Transverse colon (tissue), 4 donors: ENCODE results near the gene IFI35. TPM values are rescaled to one million over a fixed set of nuclear protein-coding genes. Genes with fewer than 3 reads are reported as not detected.
A peak's percentile ranks its signal among the peaks of the same experiment; 100 is the strongest.

Source experiments
- DNase-seq: peaks from one replicate; pipeline ENCODE4 v3.0.0-alpha.2; 2019
- H3K27ac ChIP-seq, 4 donors: fragments of 200-600 bp; sonication (generic); 2 replicates each; pipeline ENCODE4 v1.5.1; 2016 to 2018; ENCODE audit warnings: inconsistent platforms in 4 of 4
- H3K27me3 ChIP-seq: fragments of 200-600 bp; sonication (generic); 2 replicates; pipeline ENCODE4 v1.5.1; 2017; ENCODE audit warnings: inconsistent platforms
- H3K36me3 ChIP-seq, 4 donors: fragments of 200-600 bp; sonication (generic); 2 replicates each; pipeline ENCODE4 v1.5.1; 2017 to 2019; ENCODE audit warnings: inconsistent platforms in 4 of 4
- H3K4me1 ChIP-seq, 4 donors: fragments of 200-600 bp; sonication (generic); 2 replicates each; pipeline ENCODE4 v1.5.1; 2017 to 2020; ENCODE audit warnings: inconsistent platforms in 4 of 4
- H3K4me3 ChIP-seq, 4 donors: fragments of 200-600 bp; sonication (generic); 1 replicate in 1 of 4; 2 replicates in 3 of 4; pipeline versions ENCODE4 v1.5.1 to v1.6.1; 2017 to 2019; ENCODE audit warnings: inconsistent platforms in 4 of 4
- H3K9me3 ChIP-seq, 2 donors: fragments of 200-600 bp; sonication (generic); 2 replicates each; pipeline ENCODE4 v1.5.1; 2017 to 2019; ENCODE audit warnings: inconsistent platforms in 2 of 2
- EP300 ChIP-seq: sonication (generic); formaldehyde crosslinking; IDR thresholded peaks from one replicate; pipeline ENCODE4 v1.6.1; 2017; ENCODE audit warnings: antibody characterized with exemption, low read depth
- POLR2A ChIP-seq: fragments of 450-650 bp; IDR thresholded peaks from one replicate; pipeline ENCODE4 v1.6.1; 2016; ENCODE audit warnings: antibody characterized with exemption, mild to moderate bottlenecking, moderate library complexity
- POLR2AphosphoS5 ChIP-seq, 3 donors: sonication (generic); formaldehyde crosslinking; IDR thresholded peaks; one replicate each; pipeline ENCODE4 v1.6.1; 2016; ENCODE audit warnings: antibody characterized with exemption in 3 of 3
- WGBS, 2 donors: methylation state at CpG; one replicate each; pipeline ENCODE4 v1.1.5; 2018; ENCODE audit warnings: low coverage in 1 of 2; 5-methylcytosine and 5-hydroxymethylcytosine counted together
- in situ Hi-C, 4 donors: fragments of 200-750 bp; cut with MboI; loops; one replicate each; pipeline versions ENCODE4 v1.15.0 to v1.15.1; 2017; ENCODE audit warnings: low sequenced_read_pairs in 3 of 4, low pct_ligation_motif_present in 1 of 4, low pct_unique_long_range_greater_than_20kb in 1 of 4
- intact Hi-C: fragments of 100-400 bp; cut with DNase I; formaldehyde crosslinking; loops from one replicate; pipeline ENCODE4 v1.15.1; 2023; ENCODE audit warnings: low total_unique reads
- total RNA-seq, 4 donors: library from RNA; depleted of rRNA; stranded (reverse); fragments of >200 nt; gene quantifications; one replicate each; pipeline ENCODE4 v1.1.0, GENCODE V29; 2016
- TF ChIP-seq, protein P1 (sequence below), 5 experiments: fragments of 200-600 bp in 3 of 5; fragments of 450-650 bp in 2 of 5; sonication (generic) in 3 of 5; IDR thresholded peaks; 1 replicate in 2 of 5; 2 replicates in 3 of 5; pipeline ENCODE4 v1.5.1; 2016 to 2017; ENCODE audit warnings: antibody characterized with exemption in 5 of 5, inconsistent platforms in 3 of 5, mild to moderate bottlenecking in 2 of 5, moderate library complexity in 1 of 5

IFI35 gene
- total RNA-seq, 4 donors from 2014 or later, result 11.5 to 81.1 (median 47.2) TPM

DNA sequence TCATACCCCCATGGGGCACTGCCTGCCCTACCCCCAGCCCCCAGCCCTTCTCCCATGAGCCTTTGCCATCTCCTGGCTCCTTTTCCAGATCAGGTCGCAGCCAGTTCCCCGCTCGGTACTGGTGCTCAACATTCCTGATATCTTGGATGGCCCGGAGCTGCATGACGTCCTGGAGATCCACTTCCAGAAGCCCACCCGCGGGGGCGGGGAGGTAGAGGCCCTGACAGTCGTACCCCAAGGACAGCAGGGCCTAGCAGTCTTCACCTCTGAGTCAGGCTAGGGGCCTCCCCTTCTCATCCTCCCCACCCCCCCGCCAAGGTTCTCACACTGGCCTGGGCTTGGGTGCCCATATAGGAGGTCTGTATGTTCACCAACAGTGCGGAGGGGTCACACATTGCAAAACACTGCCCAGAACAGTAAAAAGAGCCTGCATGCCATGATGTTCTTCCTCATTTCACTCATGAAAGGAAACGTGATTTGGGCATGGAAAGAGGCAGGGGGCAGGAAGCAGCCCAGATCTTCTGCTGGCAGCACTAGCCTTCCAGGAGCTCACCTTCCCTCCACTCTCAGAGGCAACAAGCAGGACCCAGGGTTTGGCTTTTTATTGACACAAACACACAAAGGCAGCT lies 7.5 kb downstream of the IFI35 start:
- intact Hi-C loops (loop anchor here (10.0 kb wide), 1 partner anchor 301 kb away; no protein-coding TSS in a partner anchor), in situ Hi-C loops (loop anchor here in 1 of 4 donors (25.0 kb wide), 1 partner anchor 323 kb away; no protein-coding TSS in a partner anchor)
- H3K27ac ChIP-seq, result peak overlapping the region in 3 of 4 donors; percentile 15 to 60 (median 52)
- peaks cover 6 to 46% (median 24%) of the 10 kb centered on the region in 4 donors for H3K4me1 ChIP-seq
- no peaks in the 10 kb centered on the region for H3K27me3 ChIP-seq
- 67 to 81% methylated on average over 1 to 11 of the region's 12 CpGs for WGBS, 2 donors
- H3K36me3 ChIP-seq, result no peaks in the 10 kb centered on the region
- no peak for DNase-seq
- H3K9me3 ChIP-seq, result no peaks in the 10 kb centered on the region
- no peak overlapping the region for H3K4me3 ChIP-seq
- TF ChIP-seq POLR2A (no peak), EP300 (no peak), POLR2AphosphoS5 (IDR thresholded peaks at IDR 0.05) (no peak)
- TF ChIP-seq, protein P1, sequence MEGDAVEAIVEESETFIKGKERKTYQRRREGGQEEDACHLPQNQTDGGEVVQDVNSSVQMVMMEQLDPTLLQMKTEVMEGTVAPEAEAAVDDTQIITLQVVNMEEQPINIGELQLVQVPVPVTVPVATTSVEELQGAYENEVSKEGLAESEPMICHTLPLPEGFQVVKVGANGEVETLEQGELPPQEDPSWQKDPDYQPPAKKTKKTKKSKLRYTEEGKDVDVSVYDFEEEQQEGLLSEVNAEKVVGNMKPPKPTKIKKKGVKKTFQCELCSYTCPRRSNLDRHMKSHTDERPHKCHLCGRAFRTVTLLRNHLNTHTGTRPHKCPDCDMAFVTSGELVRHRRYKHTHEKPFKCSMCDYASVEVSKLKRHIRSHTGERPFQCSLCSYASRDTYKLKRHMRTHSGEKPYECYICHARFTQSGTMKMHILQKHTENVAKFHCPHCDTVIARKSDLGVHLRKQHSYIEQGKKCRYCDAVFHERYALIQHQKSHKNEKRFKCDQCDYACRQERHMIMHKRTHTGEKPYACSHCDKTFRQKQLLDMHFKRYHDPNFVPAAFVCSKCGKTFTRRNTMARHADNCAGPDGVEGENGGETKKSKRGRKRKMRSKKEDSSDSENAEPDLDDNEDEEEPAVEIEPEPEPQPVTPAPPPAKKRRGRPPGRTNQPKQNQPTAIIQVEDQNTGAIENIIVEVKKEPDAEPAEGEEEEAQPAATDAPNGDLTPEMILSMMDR (IDR thresholded peaks at IDR 0.05), result no peak

DNA sequence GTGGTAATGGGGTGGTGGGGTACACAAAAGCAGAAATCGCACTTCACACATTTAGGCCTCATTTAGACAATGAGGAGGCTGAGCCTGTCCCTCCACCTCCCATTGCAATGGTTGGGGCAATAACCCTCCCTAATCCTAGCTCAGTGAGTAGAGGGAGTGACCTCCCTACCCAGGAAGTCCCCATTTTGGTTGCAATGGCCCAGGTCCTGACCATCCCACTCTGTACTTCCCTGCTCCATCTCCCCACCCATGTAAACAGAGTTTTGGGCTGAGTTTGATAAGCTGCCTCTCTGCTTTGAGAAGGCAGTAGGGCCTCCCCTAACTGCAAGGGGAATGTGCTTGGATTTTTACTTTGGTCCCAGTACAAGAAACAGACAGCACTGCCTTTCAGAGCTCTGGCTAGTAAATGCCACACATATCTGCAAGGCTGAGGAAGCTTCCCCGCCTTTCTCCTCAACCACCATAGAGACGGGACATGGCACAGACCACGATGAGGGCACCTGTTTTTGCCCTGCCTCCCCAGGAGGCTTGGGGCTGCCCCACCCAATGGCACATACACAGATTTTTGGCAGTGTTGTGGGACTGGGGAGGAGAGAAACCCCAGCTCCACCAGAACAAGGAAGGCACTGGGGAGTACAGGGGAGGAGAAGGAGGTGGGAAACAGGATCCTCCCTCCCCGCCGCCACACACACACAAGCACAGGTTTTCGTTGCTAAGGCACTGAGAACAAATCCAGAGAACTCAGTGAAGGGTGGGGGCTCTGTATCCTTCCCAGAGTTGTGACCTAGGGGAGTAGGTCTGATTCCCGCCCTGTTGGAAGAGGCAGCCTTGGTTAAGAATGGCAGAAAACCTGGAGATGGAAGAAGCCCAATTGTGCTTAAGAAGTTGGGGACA lies 8.3 kb downstream of the IFI35 start:
- no peak overlapping the region for H3K4me3 ChIP-seq
- TF ChIP-seq, protein P1 (IDR thresholded peaks at IDR 0.05), result no peak
- no peak for TF ChIP-seq EP300
- TF ChIP-seq POLR2AphosphoS5 (IDR thresholded peaks at IDR 0.05), result no peak
- TF ChIP-seq POLR2A, result no peak
- no peak for DNase-seq
- H3K36me3 ChIP-seq, result no peaks in the 10 kb centered on the region
- peak overlapping the region; percentile 13 to 60 (median 34) for H3K27ac ChIP-seq
- in situ Hi-C loops (loop anchor here in 1 of 4 donors (25.0 kb wide), 1 partner anchor 322 kb away; no protein-coding TSS in a partner anchor), intact Hi-C loops (loop anchor here (10.0 kb wide), 1 partner anchor 300 kb away; no protein-coding TSS in a partner anchor)
- H3K4me1 ChIP-seq, result peaks cover 6 to 48% (median 29%) of the 10 kb centered on the region in 4 donors
- H3K9me3 ChIP-seq, result no peaks in the 10 kb centered on the region
- WGBS, 2 donors, result 73 to 85% methylated on average over 2 to 8 of the region's 8 CpGs
- no peaks in the 10 kb centered on the region for H3K27me3 ChIP-seq

DNA sequence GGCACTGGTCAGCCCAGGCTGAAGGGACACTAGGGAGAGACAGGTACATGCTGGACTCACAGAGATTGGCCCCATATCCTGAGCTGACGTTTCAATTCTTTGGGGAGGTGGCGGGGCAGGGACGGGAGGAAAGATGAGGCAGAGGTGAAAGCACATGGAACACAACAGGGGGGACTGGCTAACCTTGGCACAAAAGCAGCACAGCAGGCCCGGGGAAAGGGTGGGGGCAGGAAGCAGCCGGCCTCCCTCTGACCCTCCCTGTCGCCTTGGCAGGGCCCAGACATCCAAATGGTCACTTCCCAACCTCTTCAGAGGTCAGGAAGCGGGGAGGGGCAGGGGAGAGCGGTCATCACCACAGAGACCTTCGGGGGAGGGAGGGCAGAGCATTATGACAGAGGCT lies 9.0 kb downstream of the IFI35 start:
- H3K27me3 ChIP-seq, result no peaks in the 10 kb centered on the region
- peaks cover 0 to 47% (median 29%) of the 10 kb centered on the region in 4 donors for H3K4me1 ChIP-seq
- in situ Hi-C loops (loop anchor here in 1 of 4 donors (25.0 kb wide), 1 partner anchor 322 kb away; no protein-coding TSS in a partner anchor), intact Hi-C loops (loop anchor here (10.0 kb wide), 1 partner anchor 299 kb away; no protein-coding TSS in a partner anchor)
- H3K9me3 ChIP-seq, result no peaks in the 10 kb centered on the region
- peak overlapping the region; percentile 13 to 60 (median 34) for H3K27ac ChIP-seq
- no peak for DNase-seq
- H3K4me3 ChIP-seq, result no peak overlapping the region
- H3K36me3 ChIP-seq, result no peaks in the 10 kb centered on the region
- TF ChIP-seq POLR2A, result no peak
- peak in 2 of 3 donors; percentile 18 to 28 for TF ChIP-seq POLR2AphosphoS5 (IDR thresholded peaks at IDR 0.05)
- 76 to 77% methylated on average over 3 to 9 of the region's 9 CpGs for WGBS, 2 donors

DNA sequence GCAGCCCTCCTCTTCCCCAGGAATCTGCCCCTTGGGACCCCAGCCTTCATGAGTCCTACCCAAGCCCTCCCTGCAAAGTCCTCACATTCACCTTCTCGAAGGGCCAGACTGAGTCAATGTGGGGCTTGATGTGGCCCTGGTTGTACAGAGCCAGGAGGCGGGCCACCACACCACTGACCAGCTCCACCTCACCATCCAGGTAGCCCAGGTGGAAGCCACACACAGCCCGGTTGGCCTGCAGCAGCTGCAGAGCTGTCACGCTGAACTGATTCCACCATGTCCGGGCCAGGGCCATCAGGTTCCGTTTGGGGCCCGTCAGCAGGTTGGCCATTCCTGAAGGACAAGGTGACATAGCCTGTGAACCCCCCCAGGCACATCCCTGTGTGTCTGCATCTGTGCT lies 9.6 kb downstream of the IFI35 start:
- H3K27me3 ChIP-seq, result no peaks in the 10 kb centered on the region
- H3K4me3 ChIP-seq, result no peak overlapping the region
- H3K36me3 ChIP-seq, result no peaks in the 10 kb centered on the region
- no peaks in the 10 kb centered on the region for H3K9me3 ChIP-seq
- peak overlapping the region; percentile 15 to 52 (median 20) for H3K27ac ChIP-seq
- DNase-seq, result no peak
- H3K4me1 ChIP-seq, result peaks cover 0 to 45% (median 26%) of the 10 kb centered on the region in 4 donors
- TF ChIP-seq EP300 (no peak), POLR2AphosphoS5 (IDR thresholded peaks at IDR 0.05) (no peak), POLR2A (no peak)
- TF ChIP-seq, protein P1 (IDR thresholded peaks at IDR 0.05), result no peak
- intact Hi-C loops (loop anchor here (10.0 kb wide), 1 partner anchor 299 kb away; no protein-coding TSS in a partner anchor), in situ Hi-C loops (loop anchor here in 1 of 4 donors (25.0 kb wide), 1 partner anchor 321 kb away; no protein-coding TSS in a partner anchor)
- 95% methylated on average over 7 of the region's 7 CpGs; no CpG with 5 or more reads in 1 of the 2 donors for WGBS, 2 donors
